ENCODE measurements around the gene PDE8A. TPM values are rescaled to one million over a fixed set of nuclear protein-coding genes. Genes with fewer than 3 reads are reported as not detected.
"Not testable (repeated sequence)": the region's sequence is repeated elsewhere in the genome, so short reads cannot be mapped to it uniquely, and the experiment has no call there.

Gene PDE8A
- total RNA-seq, 1 experiment from 2014 or later, result 2.3 TPM

DNA sequence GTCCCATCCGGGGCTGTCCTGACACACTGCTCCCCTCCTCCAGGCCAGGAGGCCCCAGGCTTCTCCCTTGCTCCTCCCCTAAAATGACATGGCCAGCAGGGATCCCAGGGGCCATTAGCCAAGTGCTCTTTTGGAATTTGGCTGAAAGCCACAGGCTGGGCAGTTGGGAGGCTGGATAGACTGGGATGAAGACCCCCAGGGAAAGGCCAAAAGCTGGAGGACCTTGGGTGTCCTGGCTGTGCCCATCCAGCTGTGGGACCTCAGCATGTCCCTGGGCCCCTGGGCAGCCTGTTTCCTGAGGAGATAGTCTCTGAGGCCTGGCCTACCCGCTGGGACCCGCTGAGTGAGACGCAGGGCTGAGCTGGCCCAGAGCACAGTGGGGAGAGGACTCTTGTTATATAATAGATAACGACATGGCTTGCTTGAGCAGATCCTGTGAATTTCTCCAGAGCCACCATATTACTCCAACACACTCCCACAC is 5.7 kb upstream of the PDE8A start:
- no peak overlapping the region for H3K4me3 ChIP-seq (ENCODE audit: insufficient read depth, low read depth, low read length)
- peak; percentile 54 for DNase-seq
- H3K27me3 ChIP-seq (ENCODE audit: control insufficient read depth, insufficient read depth, low read length), result peaks cover 21% of the 10 kb centered on the region
- no peaks in the 10 kb centered on the region for H3K36me3 ChIP-seq (replicated peaks; ENCODE audit: control insufficient read depth, insufficient read depth, low read length)

GRCh38 chr15:84976746-84977345 is 4.8 kb upstream of the PDE8A start:
- DNase-seq, result no peak
- Histone ChIP-seq H3K36me3 (replicated peaks; ENCODE audit: control insufficient read depth, insufficient read depth, low read length) (no peaks in the 10 kb centered on the region), H3K4me3 (ENCODE audit: insufficient read depth, low read depth, low read length) (no peak overlapping the region)

GRCh38 chr15:84979651-84980050 is 2.0 kb upstream of the PDE8A start:
- peaks cover 47% of the 10 kb centered on the region for H3K27me3 ChIP-seq (ENCODE audit: control insufficient read depth, insufficient read depth, low read length)
- H3K4me3 ChIP-seq (ENCODE audit: insufficient read depth, low read depth, low read length), result peak overlapping the region; percentile 82
- H3K36me3 ChIP-seq (replicated peaks; ENCODE audit: control insufficient read depth, insufficient read depth, low read length), result no peaks in the 10 kb centered on the region
- peak; percentile 84 for DNase-seq

More at GRCh38 chr15:84976746-84977345, 4.8 kb upstream of the PDE8A start:
- H3K27me3 ChIP-seq (ENCODE audit: control insufficient read depth, insufficient read depth, low read length), result peaks cover 25% of the 10 kb centered on the region

DNA sequence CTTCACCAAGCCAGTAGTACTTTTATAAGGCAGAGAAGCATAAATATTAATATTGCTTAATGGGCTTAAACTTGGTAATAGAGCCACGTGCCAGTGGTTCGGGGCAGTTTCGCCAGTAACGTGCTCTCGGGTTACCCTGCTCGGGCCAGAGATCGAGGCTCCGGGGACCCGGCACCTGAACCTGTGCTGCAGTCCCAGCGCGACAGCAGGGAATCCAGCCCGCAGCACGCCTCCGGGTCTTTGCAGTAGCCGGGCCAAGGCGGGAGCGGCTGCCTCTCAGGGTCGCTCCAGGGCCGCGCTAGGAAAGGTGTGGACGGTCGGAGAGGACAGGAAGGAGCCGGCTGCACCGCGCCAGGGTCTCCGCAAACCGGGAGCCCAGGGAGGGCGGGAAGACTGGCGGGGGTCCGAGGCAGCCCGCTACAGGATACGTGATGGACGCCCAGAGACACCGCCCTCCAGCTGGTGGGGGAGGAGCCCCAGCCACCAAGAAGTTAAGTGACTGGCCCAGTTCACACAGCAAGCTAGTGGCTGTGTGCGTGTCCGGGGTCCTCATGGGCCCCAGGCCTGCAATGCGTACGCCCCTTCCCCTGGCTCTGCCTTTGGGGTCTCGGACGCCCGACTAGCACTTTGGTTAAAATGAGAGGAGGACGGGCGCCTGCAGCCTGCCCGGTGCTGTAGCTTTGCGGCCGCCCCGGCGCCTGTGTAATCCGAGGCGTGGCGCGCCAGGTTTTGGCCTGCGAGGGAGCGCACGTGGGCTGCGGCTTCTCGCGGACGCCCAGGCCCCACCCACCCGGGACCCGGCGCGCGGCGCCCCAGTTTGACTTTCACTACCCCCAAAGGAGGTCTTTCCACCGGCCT is 1.2 kb upstream of the PDE8A start:
- Histone ChIP-seq H3K27me3 (ENCODE audit: control insufficient read depth, insufficient read depth, low read length) (peaks cover 47% of the 10 kb centered on the region), H3K36me3 (replicated peaks; ENCODE audit: control insufficient read depth, insufficient read depth, low read length) (no peaks in the 10 kb centered on the region), H3K4me3 (ENCODE audit: insufficient read depth, low read depth, low read length) (peak overlapping the region; percentile 82)
- DNase-seq, result peak; percentile 91

- peak overlapping the region; percentile 82 for H3K4me3 ChIP-seq (ENCODE audit: insufficient read depth, low read depth, low read length)
- no peaks in the 10 kb centered on the region for H3K36me3 ChIP-seq (replicated peaks; ENCODE audit: control insufficient read depth, insufficient read depth, low read length)
- peak; percentile 97 for DNase-seq
- H3K27me3 ChIP-seq (ENCODE audit: control insufficient read depth, insufficient read depth, low read length), result peaks cover 47% of the 10 kb centered on the region
Measured at GRCh38 chr15:84981054-84981710, 474 bp upstream of the PDE8A start.

- no peak for DNase-seq
- Histone ChIP-seq H3K27me3 (ENCODE audit: control insufficient read depth, insufficient read depth, low read length) (peaks cover 47% of the 10 kb centered on the region), H3K4me3 (ENCODE audit: insufficient read depth, low read depth, low read length) (peak overlapping the region; percentile 82), H3K36me3 (replicated peaks; ENCODE audit: control insufficient read depth, insufficient read depth, low read length) (no peaks in the 10 kb centered on the region)
Measured at GRCh38 chr15:84982301-84982920, 755 bp downstream of the PDE8A start.

GRCh38 chr15:84983294-84983693 is 1.6 kb downstream of the PDE8A start:
- H3K4me3 ChIP-seq (ENCODE audit: insufficient read depth, low read depth, low read length), result no peak overlapping the region
- H3K36me3 ChIP-seq (replicated peaks; ENCODE audit: control insufficient read depth, insufficient read depth, low read length), result no peaks in the 10 kb centered on the region
- peaks cover 44% of the 10 kb centered on the region for H3K27me3 ChIP-seq (ENCODE audit: control insufficient read depth, insufficient read depth, low read length)
- no peak for DNase-seq

DNA sequence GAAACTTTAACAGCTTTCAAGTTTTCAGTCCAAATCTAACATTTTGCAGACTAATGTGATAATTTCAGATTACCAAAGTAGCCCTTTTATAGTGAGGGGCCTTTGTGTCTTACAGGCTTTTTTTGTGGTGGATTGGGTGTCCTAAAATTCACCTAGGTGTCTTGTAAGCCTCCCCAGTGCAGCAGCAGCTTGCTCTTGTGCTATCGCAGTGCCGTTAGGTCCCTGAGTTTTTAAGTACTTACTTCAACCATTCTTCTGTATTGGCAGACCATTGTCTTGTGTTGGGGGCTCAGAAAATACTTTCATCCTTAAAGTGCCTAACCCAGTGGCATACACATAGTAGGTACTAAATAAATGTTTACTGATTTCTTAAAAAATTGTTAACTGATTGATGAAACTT is 2.1 kb downstream of the PDE8A start:
- Histone ChIP-seq H3K36me3 (replicated peaks; ENCODE audit: control insufficient read depth, insufficient read depth, low read length) (no peaks in the 10 kb centered on the region), H3K27me3 (ENCODE audit: control insufficient read depth, insufficient read depth, low read length) (peaks cover 40% of the 10 kb centered on the region), H3K4me3 (ENCODE audit: insufficient read depth, low read depth, low read length) (no peak overlapping the region)
- no peak for DNase-seq

- DNase-seq, result no peak
- Histone ChIP-seq H3K27me3 (ENCODE audit: control insufficient read depth, insufficient read depth, low read length) (peaks cover 27% of the 10 kb centered on the region), H3K36me3 (replicated peaks; ENCODE audit: control insufficient read depth, insufficient read depth, low read length) (no peaks in the 10 kb centered on the region), H3K4me3 (ENCODE audit: insufficient read depth, low read depth, low read length) (no peak overlapping the region)
Measured at GRCh38 chr15:84985158-84985557, 3.5 kb downstream of the PDE8A start.

DNA sequence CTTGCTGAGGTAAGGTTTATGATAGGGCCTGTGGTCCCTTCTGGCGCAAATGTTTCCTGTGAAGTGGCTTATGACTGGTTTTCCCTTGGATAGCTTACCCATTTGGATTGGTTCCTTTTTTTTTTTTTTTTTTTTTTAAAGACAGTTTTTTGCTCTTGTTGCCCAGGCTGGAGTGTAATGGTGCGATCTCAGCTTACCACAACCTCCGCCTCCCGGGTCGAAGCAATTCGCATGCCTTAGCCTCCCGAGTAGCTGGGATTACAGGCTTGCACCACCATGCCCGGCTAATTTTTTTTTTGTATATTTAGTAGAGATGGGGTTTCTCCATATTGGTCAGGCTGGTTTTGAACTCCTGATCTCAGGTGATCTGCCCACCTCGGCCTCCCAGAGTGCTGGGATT is 5.7 kb downstream of the PDE8A start:
- peaks cover 17% of the 10 kb centered on the region for H3K27me3 ChIP-seq (ENCODE audit: control insufficient read depth, insufficient read depth, low read length)
- H3K4me3 ChIP-seq (ENCODE audit: insufficient read depth, low read depth, low read length); DNase-seq; H3K36me3 ChIP-seq (replicated peaks; ENCODE audit: control insufficient read depth, insufficient read depth, low read length): not testable (repeated sequence)

- peaks cover 10% of the 10 kb centered on the region for H3K27me3 ChIP-seq (ENCODE audit: control insufficient read depth, insufficient read depth, low read length)
- no peaks in the 10 kb centered on the region for H3K36me3 ChIP-seq (replicated peaks; ENCODE audit: control insufficient read depth, insufficient read depth, low read length)
- no peak for DNase-seq
- no peak overlapping the region for H3K4me3 ChIP-seq (ENCODE audit: insufficient read depth, low read depth, low read length)
Measured at GRCh38 chr15:84987949-84988624, 6.4 kb downstream of the PDE8A start.

DNA sequence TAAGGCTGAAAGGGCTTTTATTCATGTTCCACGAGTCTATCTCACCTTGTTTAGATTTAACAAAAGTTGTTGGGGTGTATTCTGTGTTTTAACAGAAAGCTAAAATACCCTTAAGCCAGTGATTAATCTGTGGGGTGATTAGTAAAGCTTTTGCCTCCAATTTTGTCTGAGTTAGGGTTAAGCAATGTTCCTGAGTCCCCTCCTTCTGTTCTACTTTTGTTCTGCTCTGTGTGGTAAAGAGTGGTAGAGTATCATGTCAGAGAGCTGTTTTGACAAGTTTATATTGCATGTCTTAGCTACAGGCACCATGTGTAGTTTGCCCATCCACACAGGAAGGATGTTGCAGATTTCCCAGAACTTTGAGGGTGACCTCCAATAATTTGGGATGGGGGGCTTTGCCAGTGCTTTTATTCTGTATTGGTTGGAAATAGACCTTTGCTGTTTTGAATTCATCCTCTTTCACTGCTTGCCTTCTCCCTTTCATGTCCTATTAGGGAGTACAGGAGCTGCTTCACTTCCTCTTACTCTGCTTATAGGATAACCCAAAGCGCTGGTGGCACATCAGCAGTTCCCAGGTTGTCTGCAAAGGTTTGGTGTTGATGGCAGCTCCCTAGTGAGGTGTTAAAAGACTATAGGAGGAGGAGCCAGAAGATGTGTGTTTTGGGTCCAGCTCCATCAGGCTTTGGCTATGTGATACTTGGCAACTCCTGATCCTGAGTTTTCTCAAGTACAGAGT is 7.4 kb downstream of the PDE8A start:
- no peaks in the 10 kb centered on the region for H3K36me3 ChIP-seq (replicated peaks; ENCODE audit: control insufficient read depth, insufficient read depth, low read length)
- peaks cover under 1% of the 10 kb centered on the region; the same call in 1 of the 2 replicates for H3K27me3 ChIP-seq (ENCODE audit: control insufficient read depth, insufficient read depth, low read length)
- no peak for DNase-seq
- H3K4me3 ChIP-seq (ENCODE audit: insufficient read depth, low read depth, low read length), result no peak overlapping the region

- Histone ChIP-seq H3K4me3 (ENCODE audit: insufficient read depth, low read depth, low read length) (no peak overlapping the region), H3K27me3 (ENCODE audit: control insufficient read depth, insufficient read depth, low read length) (no peaks in the 10 kb centered on the region), H3K36me3 (replicated peaks; ENCODE audit: control insufficient read depth, insufficient read depth, low read length) (no peaks in the 10 kb centered on the region)
- no peak for DNase-seq
Measured at GRCh38 chr15:84990507-84990906, 8.9 kb downstream of the PDE8A start.
